IMR-90 (cell line): ENCODE measurements around the gene ARHGAP5. TPM values are rescaled to one million over a fixed set of nuclear protein-coding genes. Genes with fewer than 3 reads are reported as not detected.

ENCODE experiments used
- ATAC-seq: fragments of 200-7000 bp; cut with Tn5 transposase; 2 replicates; pipeline ENCODE4 v1.9.1; 2020; ENCODE audit warnings: low read depth, mild to moderate bottlenecking, moderate library complexity
- BruUV-seq: library from RNA; stranded (reverse); fragments of 400-500 nt; replicated peaks from 2 replicates; lab custom pipeline; 2021; lab: Mats Ljungman, UMichigan
- CTCF ChIA-PET: fragments of 300-600 bp; formaldehyde crosslinking; extraction: SDS; loops from one replicate; lab custom pipeline; 2021; ENCODE audit warnings: antibody characterized with exemption; lab: Yijun Ruan, JAX
- POLR2A ChIA-PET: fragments of 300-600 bp; sonication (Branson Sonifier 250); formaldehyde crosslinking; loops from one replicate; lab custom pipeline; 2022; ENCODE audit warnings: antibody characterized with exemption; ENCODE audit not compliant: unreplicated experiment; lab: Charles Lee
- DNase-seq: peaks from one replicate; pipeline ENCODE4 v3.0.0; 2013
- H2AFZ ChIP-seq: replicated peaks from 2 replicates; pipeline ENCODE3; 2013; ENCODE audit warnings: low read length, mild to moderate bottlenecking; ENCODE audit not compliant: poor library complexity
- H2AK5ac ChIP-seq: 2 replicates; pipeline ENCODE4 v1.6.1; 2013; ENCODE audit warnings: low read depth, low read length, inconsistent platforms
- H2AK9ac ChIP-seq: replicated peaks from 2 replicates; pipeline ENCODE3; 2013; ENCODE audit warnings: mild to moderate bottlenecking, low read depth, low read length, moderate library complexity; ENCODE audit not compliant: poor library complexity
- H2BK120ac ChIP-seq: 2 replicates; pipeline ENCODE4 v1.6.1; 2013; ENCODE audit warnings: low read depth, low read length, inconsistent platforms
- H2BK15ac ChIP-seq: 3 replicates; pipeline ENCODE4 v1.6.1; 2013; ENCODE audit warnings: low read depth, low read length, inconsistent platforms
- H2BK20ac ChIP-seq: 2 replicates; pipeline ENCODE4 v1.6.1; 2013; ENCODE audit warnings: low read depth, mild to moderate bottlenecking, inconsistent platforms, low read length, moderate library complexity
- H2BK5ac ChIP-seq: 2 replicates; pipeline ENCODE4 v1.6.1; 2013; ENCODE audit warnings: mild to moderate bottlenecking, low read depth, low read length, inconsistent platforms; ENCODE audit not compliant: poor library complexity, severe bottlenecking
- H3K14ac ChIP-seq: replicated peaks from 2 replicates; pipeline ENCODE4 v1.6.1; 2013; ENCODE audit warnings: low read depth, low read length, inconsistent platforms
- H3K18ac ChIP-seq: 2 replicates; pipeline ENCODE4 v1.6.1; 2013; ENCODE audit warnings: low read depth, low read length, control low read depth
- H3K23ac ChIP-seq: 2 replicates; pipeline ENCODE4 v1.6.1; 2013; ENCODE audit warnings: low read depth, low read length, inconsistent platforms
- H3K27ac ChIP-seq: 2 replicates; pipeline ENCODE4 v1.5.1; 2013; ENCODE audit warnings: mild to moderate bottlenecking, control low read depth, low read length; ENCODE audit not compliant: insufficient read depth
- H3K27me3 ChIP-seq: 2 replicates; pipeline ENCODE4 v1.6.1; 2013; ENCODE audit warnings: low read length; ENCODE audit not compliant: control insufficient read depth, insufficient read depth
- H3K36me3 ChIP-seq: 2 replicates; pipeline ENCODE4 v1.6.1; 2013; ENCODE audit warnings: low read length, mixed read lengths; ENCODE audit not compliant: control insufficient read depth, insufficient read depth
- H3K4ac ChIP-seq: 2 replicates; pipeline ENCODE4 v1.6.1; 2013; ENCODE audit warnings: low read depth, low read length, inconsistent platforms
- H3K4me1 ChIP-seq: 2 replicates; pipeline ENCODE4 v1.6.1; 2013; ENCODE audit warnings: low read length, mixed read lengths; ENCODE audit not compliant: control insufficient read depth, insufficient read depth
- H3K4me2 ChIP-seq: 2 replicates; pipeline ENCODE4 v1.6.1; 2013; ENCODE audit warnings: low read depth, mild to moderate bottlenecking, control low read depth, low read length, moderate library complexity
- H3K4me3 ChIP-seq: 2 replicates; pipeline ENCODE4 v1.5.1; 2013; ENCODE audit warnings: low read depth, mild to moderate bottlenecking, control low read depth, low read length, moderate library complexity; ENCODE audit not compliant: insufficient read depth
- H3K56ac ChIP-seq: 2 replicates; pipeline ENCODE4 v1.6.1; 2013; ENCODE audit warnings: low read length, inconsistent platforms; ENCODE audit not compliant: insufficient read depth; ENCODE audit errors: extremely low read depth
- H3K79me1 ChIP-seq, 2 experiments: 2 replicates each; pipeline ENCODE4 v1.6.1; 2013; ENCODE audit warnings: low read length in 2 of 2, inconsistent platforms in 1 of 2, low read depth in 1 of 2
- H3K9ac ChIP-seq: 2 replicates; pipeline ENCODE4 v1.6.1; 2013; ENCODE audit warnings: low read depth, low read length, control low read depth
- H3K9me1 ChIP-seq: 2 replicates; pipeline ENCODE4 v1.6.1; 2013; ENCODE audit warnings: low read length, inconsistent platforms; ENCODE audit not compliant: insufficient read depth
- H3K9me3 ChIP-seq: 2 replicates; pipeline ENCODE4 v1.6.1; 2013; ENCODE audit warnings: low read length; ENCODE audit not compliant: control insufficient read depth, insufficient read depth
- H4K20me1 ChIP-seq: 2 replicates; pipeline ENCODE4 v1.6.1; 2013; ENCODE audit warnings: low read length, inconsistent platforms; ENCODE audit not compliant: insufficient read depth
- H4K5ac ChIP-seq: 2 replicates; pipeline ENCODE4 v1.6.1; 2013; ENCODE audit warnings: mild to moderate bottlenecking, low read depth, low read length, control low read depth
- H4K8ac ChIP-seq, 2 experiments: 2 replicates each; pipeline ENCODE4 v1.6.1; 2013; ENCODE audit warnings: low read depth in 2 of 2, low read length in 2 of 2, control low read depth in 1 of 2, inconsistent platforms in 1 of 2
- H4K91ac ChIP-seq: 2 replicates; pipeline ENCODE4 v1.6.1; 2013; ENCODE audit warnings: low read depth, low read length, inconsistent platforms; ENCODE audit not compliant: insufficient read depth
- BHLHE40 ChIP-seq: fragments of 150-350 bp; IDR thresholded peaks from 2 replicates; pipeline ENCODE4 v1.6.1; 2016; ENCODE audit warnings: mild to moderate bottlenecking, low read depth, low read length
- CEBPB ChIP-seq: IDR thresholded peaks from 2 replicates; pipeline ENCODE4 v1.6.1; 2012; ENCODE audit warnings: low read depth, low read length, improper control_type of control experiment
- CHD1 ChIP-seq: IDR thresholded peaks from 2 replicates; pipeline ENCODE4 v1.6.1; 2012; ENCODE audit warnings: low read depth, low read length, improper control_type of control experiment
- CTCF ChIP-seq: conservative IDR thresholded peaks from 2 replicates; pipeline ENCODE4 v1.5.1; 2012; ENCODE audit warnings: mild to moderate bottlenecking, low read depth, low read length, improper control_type of control experiment
- ELK1 ChIP-seq: fragments of 150-350 bp; IDR thresholded peaks from 2 replicates; pipeline ENCODE4 v1.6.1; 2016; ENCODE audit warnings: low read depth, mild to moderate bottlenecking, low read length, moderate library complexity, borderline replicate concordance
- FOS ChIP-seq: fragments of 150-350 bp; IDR thresholded peaks from 2 replicates; pipeline ENCODE4 v1.6.1; 2016; ENCODE audit warnings: low read depth, low read length
- MAFK ChIP-seq: IDR thresholded peaks from 2 replicates; pipeline ENCODE4 v1.6.1; 2012; ENCODE audit warnings: low read depth, low read length, improper control_type of control experiment
- MAZ ChIP-seq: IDR thresholded peaks from 2 replicates; pipeline ENCODE4 v1.6.1; 2012; ENCODE audit warnings: low read depth, mild to moderate bottlenecking, low read length, improper control_type of control experiment, moderate library complexity, borderline replicate concordance
- MXI1 ChIP-seq: IDR thresholded peaks from 2 replicates; pipeline ENCODE4 v1.6.1; 2012; ENCODE audit warnings: low read depth, mild to moderate bottlenecking, low read length, moderate library complexity, borderline replicate concordance
- NFE2L2 ChIP-seq: fragments of 150-350 bp; IDR thresholded peaks from 2 replicates; pipeline ENCODE4 v1.6.1; 2016; ENCODE audit warnings: low read depth, mild to moderate bottlenecking, low read length
- POLR2A ChIP-seq: IDR thresholded peaks from 2 replicates; pipeline ENCODE4 v1.6.1; 2012; ENCODE audit warnings: mild to moderate bottlenecking, low read depth, low read length
- RAD21 ChIP-seq: IDR thresholded peaks from 2 replicates; pipeline ENCODE4 v1.6.1; 2012; ENCODE audit warnings: low read length, improper control_type of control experiment
- RCOR1 ChIP-seq: IDR thresholded peaks from 2 replicates; pipeline ENCODE4 v1.6.1; 2012; ENCODE audit warnings: mild to moderate bottlenecking, low read length, improper control_type of control experiment; ENCODE audit not compliant: insufficient replicate concordance
- RFX5 ChIP-seq: IDR thresholded peaks from 2 replicates; pipeline ENCODE4 v1.8.0; 2012; ENCODE audit warnings: low read depth, mild to moderate bottlenecking, low read length, moderate library complexity
- SMC3 ChIP-seq: fragments of 150-350 bp; IDR thresholded peaks from 2 replicates; pipeline ENCODE4 v1.6.1; 2016; ENCODE audit warnings: low read depth, mild to moderate bottlenecking, antibody characterized with exemption, low read length, moderate library complexity
- USF2 ChIP-seq: fragments of 150-350 bp; IDR thresholded peaks from 2 replicates; pipeline ENCODE4 v1.6.1; 2017; ENCODE audit warnings: mild to moderate bottlenecking, antibody characterized with exemption, low read length, low read depth
- WGBS, 2 experiments: methylation state at CpG; one replicate each; pipeline versions ENCODE4 v1.1.5 to v1.1.7; 2013; ENCODE audit warnings: missing lambda C conversion rate in 2 of 2; ENCODE audit not compliant: insufficient read length in 1 of 2; ENCODE audit errors: extremely low coverage in 2 of 2; 5-methylcytosine and 5-hydroxymethylcytosine counted together
- dilution Hi-C: fragments of 300-500 bp; cut with HindIII; formaldehyde crosslinking; loops from one replicate; pipeline ENCODE4 v1.14.3; 2018; ENCODE audit warnings: low sequenced_read_pairs; ENCODE audit not compliant: unreplicated experiment
- in situ Hi-C: fragments of 300-500 bp; cut with MboI; formaldehyde crosslinking; loops from 3 replicates; pipeline ENCODE4 v1.14.3; 2019; ENCODE audit warnings: low sequenced_read_pairs, inconsistent platforms, mixed read lengths
- intact Hi-C: fragments of 100-400 bp; cut with micrococcal nuclease; formaldehyde crosslinking; loops from 2 replicates; pipeline ENCODE4 v1.10.0; 2022
- polyA plus RNA-seq, 3 experiments: library from polyadenylated mRNA; depleted of rRNA; stranded (reverse); fragments of >200 nt; gene quantifications; 2 replicates each; pipeline ENCODE4 v1.2.3, GENCODE V29; 2012; ENCODE audit warnings: low replicate concordance in 1 of 3
- total RNA-seq: library from RNA; depleted of rRNA; stranded (reverse); fragments of >200 nt; gene quantifications from 2 replicates; pipeline ENCODE4 v1.2.3, GENCODE V29; 2012

ARHGAP5 gene
- total and polyA plus RNA-seq, 2 of the 4 experiments (the other 2 are of a cell fraction), result 7.4 to 45.3 TPM

GRCh38 chr14:32102152-32102787, 25.2 kb downstream of the ARHGAP5 start:
- intact Hi-C loops (no loop called here), dilution Hi-C loops (no loop called here), in situ Hi-C loops (no loop called here)
- Histone ChIP-seq H3K9me3 (no peaks in the 10 kb centered on the region), H4K5ac (no peak overlapping the region), H3K23ac (no peak overlapping the region; the same call in 1 of the 2 replicates), H2BK20ac (no peak overlapping the region), H2BK15ac (no peak overlapping the region), H3K27me3 (no peaks in the 10 kb centered on the region), H4K91ac (no peak overlapping the region), H3K4me2 (no peak overlapping the region), H3K56ac (no peak overlapping the region), H3K27ac (no peak overlapping the region), H3K4me1 (peaks cover 2% of the 10 kb centered on the region; the same call in 1 of the 2 replicates), H3K79me1 (peaks cover 21 to 33% of the 10 kb centered on the region in 2 experiments), H2AK5ac (no peak overlapping the region), H2BK5ac (no peak overlapping the region), H3K9me1 (no peaks in the 10 kb centered on the region; the same call in 1 of the 2 replicates), H2BK120ac (no peak overlapping the region), H4K8ac (no peak overlapping the region), H3K14ac (no peak overlapping the region), H3K4me3 (no peak overlapping the region), H3K36me3 (peaks cover 4% of the 10 kb centered on the region), H3K9ac (no peak overlapping the region), H2AFZ (no peak overlapping the region), H3K4ac (no peak overlapping the region), H3K18ac (no peak overlapping the region), H4K20me1 (peaks cover 22% of the 10 kb centered on the region; the same call in 1 of the 2 replicates), H2AK9ac (no peak overlapping the region)
- DNase-seq, result no peak
- no peak for ATAC-seq
- BruUV-seq, result no TSS peak
- ChIA-PET POLR2A (no interaction called here), CTCF (no interaction called here)
- no peak for TF ChIP-seq BHLHE40
- TF ChIP-seq NFE2L2, result no peak
- TF ChIP-seq FOS, result no peak
- no peak for TF ChIP-seq MXI1
- no peak for TF ChIP-seq RCOR1
- TF ChIP-seq RFX5, result no peak
- no peak for TF ChIP-seq MAFK
- TF ChIP-seq ELK1, result no peak
- no peak for TF ChIP-seq SMC3
- TF ChIP-seq POLR2A, result no peak
- TF ChIP-seq RAD21, result no peak
- TF ChIP-seq USF2, result no peak
- TF ChIP-seq CTCF, result no peak
- no peak for TF ChIP-seq MAZ
- no peak for TF ChIP-seq CHD1
- no peak for TF ChIP-seq CEBPB
- WGBS, 2 experiments, result no CpG with 5 or more reads among the region's 3 CpGs
